NCI-H2029 treated with DMSO at 0.1 percent for 48 hours (cell line): ENCODE results near the gene C9orf72.
"Not testable (repeated sequence)": the region's sequence is repeated elsewhere in the genome, so short reads cannot be mapped to it uniquely, and the experiment has no call there.

ENCODE experiments used
- DNase-seq: peaks from one replicate; lab custom pipeline; 2025; lab: John Stamatoyannopoulos, UW

Gene C9orf72, protein sequence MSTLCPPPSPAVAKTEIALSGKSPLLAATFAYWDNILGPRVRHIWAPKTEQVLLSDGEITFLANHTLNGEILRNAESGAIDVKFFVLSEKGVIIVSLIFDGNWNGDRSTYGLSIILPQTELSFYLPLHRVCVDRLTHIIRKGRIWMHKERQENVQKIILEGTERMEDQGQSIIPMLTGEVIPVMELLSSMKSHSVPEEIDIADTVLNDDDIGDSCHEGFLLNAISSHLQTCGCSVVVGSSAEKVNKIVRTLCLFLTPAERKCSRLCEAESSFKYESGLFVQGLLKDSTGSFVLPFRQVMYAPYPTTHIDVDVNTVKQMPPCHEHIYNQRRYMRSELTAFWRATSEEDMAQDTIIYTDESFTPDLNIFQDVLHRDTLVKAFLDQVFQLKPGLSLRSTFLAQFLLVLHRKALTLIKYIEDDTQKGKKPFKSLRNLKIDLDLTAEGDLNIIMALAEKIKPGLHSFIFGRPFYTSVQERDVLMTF

DNA sequence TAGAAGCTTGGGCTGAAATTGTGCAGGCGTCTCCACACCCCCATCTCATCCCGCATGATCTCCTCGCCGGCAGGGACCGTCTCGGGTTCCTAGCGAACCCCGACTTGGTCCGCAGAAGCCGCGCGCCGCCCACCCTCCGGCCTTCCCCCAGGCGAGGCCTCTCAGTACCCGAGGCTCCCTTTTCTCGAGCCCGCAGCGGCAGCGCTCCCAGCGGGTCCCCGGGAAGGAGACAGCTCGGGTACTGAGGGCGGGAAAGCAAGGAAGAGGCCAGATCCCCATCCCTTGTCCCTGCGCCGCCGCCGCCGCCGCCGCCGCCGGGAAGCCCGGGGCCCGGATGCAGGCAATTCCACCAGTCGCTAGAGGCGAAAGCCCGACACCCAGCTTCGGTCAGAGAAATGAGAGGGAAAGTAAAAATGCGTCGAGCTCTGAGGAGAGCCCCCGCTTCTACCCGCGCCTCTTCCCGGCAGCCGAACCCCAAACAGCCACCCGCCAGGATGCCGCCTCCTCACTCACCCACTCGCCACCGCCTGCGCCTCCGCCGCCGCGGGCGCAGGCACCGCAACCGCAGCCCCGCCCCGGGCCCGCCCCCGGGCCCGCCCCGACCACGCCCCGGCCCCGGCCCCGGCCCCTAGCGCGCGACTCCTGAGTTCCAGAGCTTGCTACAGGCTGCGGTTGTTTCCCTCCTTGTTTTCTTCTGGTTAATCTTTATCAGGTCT is at the start of gene C9orf72:
C9orf72 (minus strand) TSS at position 564 of the 716 bp plus-strand sequence. CDS start 6,361 bp downstream, outside the sequence.
- DNase-seq, result no peak

DNA sequence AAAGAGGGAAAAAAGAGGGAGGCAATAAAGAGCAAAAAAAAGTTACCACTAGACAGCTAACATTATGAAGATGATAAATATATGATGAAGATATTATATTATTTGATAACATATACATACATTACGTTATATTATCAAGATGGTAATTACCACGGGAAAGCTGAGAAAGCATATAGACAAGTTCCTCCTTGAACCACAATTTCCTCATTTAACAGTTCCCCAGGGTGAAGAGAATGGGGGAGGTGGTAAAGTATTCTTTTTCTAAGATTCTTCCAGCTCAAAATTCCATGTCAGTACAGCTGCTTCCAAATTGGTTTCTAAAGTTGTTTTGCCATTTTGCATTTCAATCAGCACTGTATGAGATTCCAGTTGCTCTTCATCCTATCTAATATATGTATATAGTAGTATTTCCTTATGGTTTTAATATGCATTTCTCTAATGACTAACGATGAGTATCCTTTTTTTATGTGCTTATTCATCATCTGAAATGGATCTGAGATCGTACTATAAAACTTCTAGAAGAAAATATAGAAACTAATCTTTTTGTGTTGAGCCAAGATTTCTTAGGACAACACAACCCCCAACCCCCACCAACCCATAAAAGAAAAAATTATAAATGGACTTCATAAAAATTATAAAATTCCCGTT is 49.5 kb upstream of the C9orf72 start:
- DNase-seq, result no peak

DNA sequence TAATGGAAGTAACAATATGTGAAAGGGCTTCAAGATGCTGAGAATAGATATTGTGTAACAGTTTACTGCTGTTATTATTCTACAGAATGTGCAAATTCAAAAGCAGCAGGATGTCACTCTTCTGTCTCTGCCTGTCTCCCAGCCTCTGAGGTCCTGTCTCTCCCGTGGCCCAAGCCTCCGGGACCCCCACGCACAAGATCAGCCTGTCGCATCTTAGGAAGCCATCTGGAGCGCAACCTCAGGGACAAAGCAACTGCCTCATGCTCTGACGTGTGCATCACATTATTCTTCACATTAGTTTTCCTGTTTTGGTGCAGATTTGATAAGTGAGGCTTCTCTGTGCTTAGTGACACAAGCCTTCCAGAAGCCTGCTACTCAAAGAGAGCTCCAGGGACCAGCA is 46.5 kb upstream of the C9orf72 start:
- DNase-seq, result no peak

DNA sequence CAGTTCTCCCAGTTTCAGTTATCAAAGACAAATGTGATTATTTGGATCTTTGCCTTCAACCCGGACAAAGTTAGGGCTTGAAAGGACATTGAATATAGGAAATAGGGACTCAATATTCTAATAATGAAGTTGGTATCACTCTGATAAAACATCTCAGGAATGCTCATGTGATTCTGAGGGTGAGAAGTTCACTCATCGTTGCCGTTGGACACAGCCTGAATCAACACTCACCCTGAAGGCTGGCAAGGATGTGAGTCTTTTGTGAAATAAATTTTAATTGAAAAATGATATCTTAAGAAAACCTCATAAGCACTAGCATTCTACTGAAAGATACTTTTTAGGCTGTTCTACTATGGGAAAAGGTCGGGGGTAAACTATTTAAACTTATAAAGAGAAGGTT is 44.8 kb upstream of the C9orf72 start:
- no peak for DNase-seq

DNA sequence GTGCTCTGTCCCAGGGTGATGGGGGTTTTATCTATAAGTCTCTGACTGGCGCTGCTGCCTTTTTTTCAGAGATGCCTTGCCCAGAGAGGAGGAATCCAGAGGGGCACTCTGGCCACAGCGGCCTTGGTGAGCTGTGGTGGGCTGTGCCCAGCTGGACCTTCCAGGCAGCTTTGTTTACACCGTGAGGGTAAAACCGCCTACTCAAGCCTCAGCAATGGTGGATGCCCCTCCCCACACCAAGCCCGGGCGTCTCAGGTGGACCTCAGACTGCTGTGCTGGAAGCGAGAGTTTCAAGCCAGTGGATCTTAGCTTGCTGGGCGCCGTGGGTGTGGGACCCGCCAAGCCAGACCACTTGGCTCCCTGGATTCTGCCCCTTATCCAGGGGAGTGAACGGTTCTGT is 41.3 kb upstream of the C9orf72 start:
- DNase-seq, result no peak

DNA sequence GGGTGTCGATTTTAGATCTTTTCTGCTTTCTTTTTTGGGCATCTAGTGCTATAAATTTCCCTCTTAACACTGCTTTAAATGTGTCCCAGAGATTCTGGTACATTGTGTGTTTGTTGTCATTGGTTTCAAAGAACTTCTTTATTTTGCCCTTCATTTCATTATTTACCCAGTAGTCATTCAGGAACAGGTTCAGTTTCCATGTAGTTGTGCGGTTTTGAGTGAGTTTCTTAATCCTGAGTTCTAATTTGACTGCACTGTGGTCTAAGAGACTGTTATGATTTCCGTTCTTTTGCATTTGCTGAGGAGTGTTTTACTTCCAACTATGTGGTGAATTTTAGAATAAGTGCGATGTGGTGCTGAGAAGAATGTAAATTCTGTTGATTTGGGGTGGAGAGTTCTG is 38.8 kb upstream of the C9orf72 start:
- not testable (repeated sequence) for DNase-seq

DNA sequence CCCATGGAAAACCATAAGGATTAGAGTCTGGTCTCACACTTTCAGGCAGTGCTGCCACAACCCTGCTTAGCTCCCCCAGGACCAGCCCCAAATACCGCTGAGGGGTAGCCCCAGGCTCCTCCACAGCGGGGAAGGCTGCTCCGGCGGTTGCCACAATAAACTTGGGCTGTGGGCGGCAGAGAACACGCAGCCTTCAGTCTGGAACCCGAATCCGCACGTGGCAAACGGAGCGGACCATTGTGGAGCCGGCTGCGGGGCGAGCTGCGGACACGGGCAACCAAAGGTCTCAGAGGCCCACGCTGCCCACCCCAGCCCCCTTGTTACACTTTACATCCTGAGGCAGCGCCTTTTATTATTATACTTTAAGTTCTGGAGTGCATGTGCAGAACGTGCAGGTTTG is 37.3 kb upstream of the C9orf72 start:
- DNase-seq, result no peak

DNA sequence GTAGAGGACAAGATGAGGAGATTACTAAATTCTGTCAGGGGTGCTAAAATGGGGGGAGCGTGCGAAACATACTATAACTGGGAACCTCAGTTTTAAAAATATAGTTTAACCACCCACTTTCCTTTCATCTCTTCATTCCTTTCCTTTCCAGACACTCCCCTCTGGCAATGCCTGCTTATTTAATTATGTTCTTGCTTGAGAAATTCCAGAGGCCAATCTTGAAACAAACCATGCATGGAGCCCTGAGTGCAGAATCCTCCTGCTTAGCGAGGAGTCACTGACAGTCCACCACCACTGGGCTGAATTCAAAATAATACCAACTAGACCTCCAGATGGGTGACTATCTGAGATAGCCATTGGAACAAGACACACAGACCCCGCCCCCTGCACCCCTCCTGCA is 29.7 kb upstream of the C9orf72 start:
- no peak for DNase-seq

DNA sequence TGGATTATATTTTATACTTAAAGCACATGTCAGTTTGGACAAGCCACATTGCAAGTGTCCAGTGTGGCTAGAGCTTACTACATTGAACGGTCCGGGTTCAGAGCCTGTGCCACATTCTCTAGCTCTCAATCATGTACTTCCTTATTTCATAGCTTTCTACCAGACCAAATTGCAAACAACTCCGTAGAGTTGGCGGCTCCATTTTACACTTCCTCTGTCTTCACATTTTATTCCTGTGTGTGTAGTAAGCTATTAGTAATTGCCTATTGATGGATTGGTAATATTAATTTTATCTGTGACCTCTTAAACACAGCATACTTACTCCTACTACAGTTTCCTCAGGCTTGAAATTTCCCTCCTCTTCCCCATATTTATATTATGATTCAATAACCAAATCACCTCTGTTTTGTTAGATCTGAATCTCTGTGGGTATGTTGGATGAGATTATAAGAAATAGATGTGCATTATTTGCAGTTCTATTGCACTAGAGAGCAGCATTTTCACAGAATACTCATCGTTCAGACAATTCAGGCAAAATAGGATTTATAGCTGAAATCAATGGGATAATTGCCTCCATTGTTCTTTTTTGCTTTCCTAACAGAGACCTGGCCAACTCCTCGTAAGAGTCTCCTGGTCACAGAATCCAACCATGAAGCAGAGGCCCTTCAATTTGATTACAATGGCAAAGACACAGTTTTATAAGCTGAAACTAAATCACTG is 29.0 kb upstream of the C9orf72 start:
- DNase-seq, result no peak

DNA sequence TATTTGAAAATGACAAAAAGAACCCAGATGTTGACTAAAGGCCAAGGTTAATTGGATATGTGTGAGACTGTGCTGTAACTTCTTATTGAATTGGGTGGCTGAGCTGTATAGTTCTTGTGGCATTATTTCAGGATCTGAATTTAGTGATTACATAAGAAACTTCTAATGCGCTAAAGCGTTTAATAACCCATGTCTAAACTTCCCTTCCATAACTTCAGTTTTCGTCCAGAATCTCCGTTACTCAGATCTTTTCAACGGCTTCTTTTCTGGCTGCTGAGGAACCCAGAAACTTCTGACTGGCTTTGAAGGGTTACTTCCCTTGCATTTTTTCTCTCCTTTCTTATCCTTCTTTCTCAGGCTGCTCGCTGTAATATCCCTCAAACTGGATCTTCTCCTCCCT is 28.1 kb upstream of the C9orf72 start:
- DNase-seq, result no peak

DNA sequence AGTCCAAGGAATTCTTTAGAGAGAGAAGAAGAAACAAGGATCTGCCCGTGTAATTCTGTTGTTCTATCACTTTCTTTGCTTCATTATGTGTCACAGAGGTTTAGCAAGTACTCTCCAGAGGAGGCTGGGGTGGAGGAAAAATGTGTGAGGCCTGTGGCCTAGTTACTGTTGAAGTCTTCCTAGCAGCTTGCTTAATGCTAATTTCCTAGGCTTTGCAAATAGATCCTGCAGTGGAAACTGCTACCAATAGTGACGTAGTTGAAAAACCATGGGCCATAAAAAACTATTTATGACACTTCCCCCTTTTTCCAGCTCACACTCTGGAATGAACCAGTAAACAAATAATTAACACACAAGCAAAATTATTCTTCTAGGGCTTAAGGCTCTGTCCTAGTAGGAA is 27.0 kb upstream of the C9orf72 start:
- no peak for DNase-seq

DNA sequence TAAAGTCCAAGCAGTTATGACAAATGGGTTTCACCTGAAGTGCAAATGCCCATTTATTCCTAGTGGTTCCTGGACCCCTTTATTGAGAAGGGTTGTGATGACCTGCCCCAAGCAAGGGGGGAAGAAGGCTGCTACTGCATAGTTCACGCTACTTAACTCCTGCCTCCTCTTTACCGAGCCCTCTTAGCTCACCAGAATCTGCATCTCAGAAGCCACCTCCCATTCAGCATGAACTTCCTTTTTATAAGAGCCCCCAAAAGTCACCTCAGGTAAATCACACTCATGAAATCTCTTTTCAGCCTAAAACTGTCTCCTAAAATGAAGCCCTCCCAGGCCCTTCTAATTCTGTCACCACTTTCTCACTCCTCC is 26.6 kb upstream of the C9orf72 start:
- no peak for DNase-seq

DNA sequence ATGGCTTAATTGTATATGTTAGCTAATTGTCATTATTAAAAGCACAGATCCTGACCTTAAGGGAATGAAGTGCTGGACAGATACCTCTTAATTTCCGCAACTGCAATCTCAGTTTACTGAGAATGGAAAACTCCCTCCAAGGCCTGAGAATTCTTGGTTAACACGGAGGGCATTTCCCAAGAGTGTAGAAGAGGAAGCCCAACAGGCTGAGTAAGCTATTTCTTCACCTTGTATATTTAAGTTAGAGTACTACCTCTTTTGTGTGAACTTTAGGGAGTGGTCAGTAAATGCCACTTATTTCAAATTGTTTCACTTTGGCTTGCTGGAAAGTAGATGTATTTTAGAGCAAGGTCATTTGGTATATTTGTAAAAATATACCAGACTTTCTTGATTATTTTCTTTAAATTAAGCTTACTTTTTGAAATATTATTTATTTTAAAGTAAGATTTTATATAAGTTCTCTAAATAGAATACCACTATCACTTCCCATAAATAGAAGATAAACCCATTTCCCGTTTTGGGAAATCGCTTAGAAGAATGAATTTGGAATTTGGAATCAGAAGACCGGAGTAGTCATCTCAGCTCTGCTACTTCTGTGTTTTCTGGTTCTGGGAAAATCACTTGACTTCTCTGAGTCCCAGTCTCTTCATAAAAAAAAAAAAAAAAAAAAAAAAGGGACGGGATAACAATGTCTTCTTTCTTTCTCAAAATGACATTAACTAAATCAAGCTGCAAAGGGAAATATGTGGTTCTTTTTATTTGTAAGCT is 26.0 kb upstream of the C9orf72 start:
- DNase-seq, result no peak

DNA sequence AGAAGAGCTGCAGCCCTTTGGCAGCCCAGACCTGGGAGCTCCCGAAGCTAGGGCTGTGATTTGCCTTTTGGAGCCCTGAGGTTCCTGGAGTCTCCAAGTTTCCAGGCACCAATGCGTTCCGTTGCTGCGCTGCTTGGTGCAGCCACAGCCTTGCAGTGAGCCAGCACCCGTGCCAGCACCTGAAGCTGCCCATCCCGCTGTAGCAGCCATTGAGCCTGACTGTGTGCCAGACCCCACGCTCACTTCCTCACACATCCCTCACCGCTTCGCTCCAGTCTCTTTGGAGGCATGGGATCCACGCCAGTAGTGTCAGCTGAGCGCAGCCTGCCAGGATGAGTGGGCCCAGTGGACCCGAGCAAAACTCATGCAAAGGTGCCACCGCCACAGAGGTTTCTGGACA is 22.5 kb upstream of the C9orf72 start:
- DNase-seq, result no peak

DNA sequence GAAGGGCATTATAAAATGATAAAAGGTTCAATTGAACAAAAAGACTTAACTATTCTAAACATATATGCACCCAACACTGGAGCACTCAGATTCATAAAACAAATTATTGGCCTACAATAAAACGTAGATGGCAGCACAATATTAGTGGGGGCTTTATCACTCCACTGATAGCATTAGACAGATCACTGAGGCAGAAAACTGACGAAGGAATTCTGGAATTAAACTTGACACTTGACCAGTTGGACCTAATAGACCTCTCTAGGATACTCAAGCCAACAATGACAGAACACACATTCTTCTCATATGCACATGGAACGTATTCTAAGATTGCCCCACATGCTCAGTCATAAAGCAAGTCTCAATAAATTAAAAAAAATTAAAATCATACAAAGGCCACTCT is 18.4 kb upstream of the C9orf72 start:
- no peak for DNase-seq

DNA sequence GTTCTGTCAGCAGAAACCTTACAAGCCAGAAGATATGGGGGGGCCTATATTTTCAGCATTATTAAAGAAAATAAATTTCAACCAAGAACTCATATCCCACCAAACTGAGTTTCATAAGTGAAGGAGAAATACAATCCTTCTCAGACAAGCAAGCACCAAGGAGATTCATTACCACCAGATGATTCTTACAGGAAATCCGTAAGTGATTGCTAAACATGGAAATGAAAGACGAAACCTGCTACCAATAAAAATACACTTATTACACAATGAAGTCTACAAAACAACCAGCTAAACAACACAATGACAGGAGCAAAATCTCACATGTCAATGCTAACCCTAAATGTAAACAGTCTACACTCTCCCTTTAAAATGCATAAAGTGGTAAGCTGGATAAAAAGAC is 17.8 kb upstream of the C9orf72 start:
- DNase-seq, result no peak

DNA sequence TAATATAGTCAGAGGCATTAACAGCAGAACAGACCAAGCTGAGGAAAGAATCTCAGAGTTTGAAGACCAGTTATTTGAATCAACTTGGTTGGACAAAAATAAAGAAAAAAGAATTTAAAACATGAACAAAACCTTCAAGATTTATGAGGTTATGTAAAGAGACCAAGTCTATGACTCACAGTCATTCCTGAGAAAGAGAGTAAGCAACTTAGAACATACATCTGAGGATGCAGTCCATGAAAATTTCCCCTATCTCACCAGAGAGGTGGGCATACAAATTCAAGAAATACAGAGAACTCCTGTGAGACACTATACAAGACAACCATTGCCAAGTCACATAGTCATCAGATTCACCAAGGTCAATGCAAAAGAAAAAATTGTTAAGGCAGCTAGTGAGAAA is 17.4 kb upstream of the C9orf72 start:
- DNase-seq, result no peak

DNA sequence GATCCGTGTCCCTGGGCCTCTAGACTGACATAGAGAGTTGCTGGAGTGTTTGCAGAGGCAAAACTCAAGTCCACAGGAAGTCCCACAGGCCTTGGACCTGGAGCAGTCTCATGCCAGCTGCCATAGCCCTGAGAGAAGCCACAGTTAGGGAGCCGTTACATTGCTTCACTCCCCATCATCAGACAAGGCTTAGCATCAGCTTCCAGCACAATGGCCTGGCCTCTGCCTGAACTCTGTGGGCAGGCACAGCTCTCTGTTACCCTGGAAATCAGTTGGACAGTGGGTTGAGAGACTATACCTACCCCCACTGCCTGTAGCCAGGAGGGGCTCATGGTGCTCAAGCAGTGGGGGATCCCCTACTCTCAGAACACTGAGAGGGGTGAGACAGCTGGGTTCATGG is 16.2 kb upstream of the C9orf72 start:
- DNase-seq, result no peak

DNA sequence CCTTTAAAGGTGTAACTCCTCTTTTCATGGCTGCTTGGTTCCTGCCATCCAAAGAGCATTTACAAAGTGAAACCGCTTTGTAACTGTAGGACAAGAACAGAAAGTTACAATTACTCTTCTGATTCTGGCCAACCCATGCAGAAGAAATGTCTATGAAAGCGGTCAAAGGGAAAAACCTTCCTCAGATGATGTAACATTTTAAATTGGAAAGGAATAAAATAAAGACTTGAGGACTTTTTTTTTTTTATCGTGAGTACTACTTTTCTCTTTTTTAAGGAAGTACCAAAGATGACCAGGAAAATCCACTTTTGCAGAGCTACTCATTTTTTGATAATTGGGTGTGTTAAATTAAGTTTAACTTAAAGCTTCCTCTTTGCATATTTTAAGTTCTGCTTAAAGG is 13.0 kb upstream of the C9orf72 start:
- DNase-seq, result no peak

DNA sequence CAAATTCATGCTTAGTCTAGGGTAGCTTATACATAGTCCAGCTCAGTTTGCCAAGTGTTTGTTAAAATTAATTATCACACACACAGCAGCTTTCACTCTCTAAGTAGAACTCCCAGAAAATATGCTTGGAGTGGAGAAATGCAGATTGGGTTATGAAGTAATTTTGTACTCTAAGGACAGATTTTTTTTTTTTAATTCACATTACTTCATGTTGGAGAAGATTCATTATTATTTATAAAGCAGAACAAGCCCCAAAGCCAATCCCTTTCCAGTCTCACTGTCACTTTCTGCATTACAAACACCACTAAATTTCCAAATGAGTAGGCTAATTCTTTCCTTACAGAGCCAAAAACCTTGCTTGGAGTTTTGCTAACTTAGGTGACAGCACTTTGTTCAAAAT is 11.7 kb upstream of the C9orf72 start:
- DNase-seq, result no peak

DNA sequence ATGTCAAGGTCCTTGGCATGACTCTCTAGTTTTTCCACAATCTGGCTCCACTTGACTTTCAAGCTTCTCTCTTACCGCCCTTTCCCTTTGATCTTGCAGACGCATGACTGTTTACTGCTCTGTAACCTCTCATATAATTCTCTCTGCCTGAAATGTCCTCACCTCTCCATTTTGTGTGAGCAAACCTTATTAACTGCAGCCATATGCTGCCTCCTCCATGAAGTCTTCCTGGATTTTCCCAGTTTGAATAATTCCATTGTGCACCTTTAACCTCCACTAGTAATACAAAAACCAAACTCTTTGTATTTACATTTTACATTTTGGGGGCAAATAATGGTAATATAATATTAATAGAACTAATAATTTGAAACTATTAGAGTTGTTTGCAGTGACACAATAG is 9.5 kb upstream of the C9orf72 start:
- no peak for DNase-seq

DNA sequence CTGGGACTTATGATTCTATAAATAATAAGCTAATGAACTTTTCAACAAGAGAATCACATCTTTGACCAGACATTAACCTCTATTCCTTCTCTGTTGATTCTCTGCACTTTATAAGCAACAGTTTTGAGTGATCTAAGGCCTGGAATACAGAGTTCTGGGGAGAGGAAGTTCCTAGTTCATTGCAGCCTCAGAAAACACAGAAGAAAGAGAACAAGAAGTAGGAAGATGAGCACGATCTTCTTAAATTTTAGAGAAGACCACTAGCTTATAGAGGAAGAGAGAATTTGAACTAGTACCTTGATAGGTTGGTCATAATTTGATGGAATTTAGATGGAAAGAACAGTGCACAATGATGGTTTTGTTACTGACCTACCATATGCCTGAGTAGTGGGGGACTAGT is 8.5 kb upstream of the C9orf72 start:
- DNase-seq, result no peak
